Right renal cortex interstitium (tissue), 3 donors: ENCODE results near the gene ZGPAT. TPM values are rescaled to one million over a fixed set of nuclear protein-coding genes. Genes with fewer than 3 reads are reported as not detected.

Experiments
- DNase-seq, 3 donors: peaks; one replicate each; pipeline ENCODE4 v3.0.0-alpha.2; 2013; ENCODE audit warnings: low read depth in 3 of 3, low spot score in 2 of 3
- polyA plus RNA-seq, 3 donors: library from polyadenylated mRNA; unstranded; fragments of 120-200 nt; gene quantifications; one replicate each; pipeline ENCODE4 v1.2.1, GENCODE V29; 2013; ENCODE audit not compliant: insufficient read length in 3 of 3

Gene ZGPAT
- polyA plus RNA-seq, 3 donors = 14.9 to 15.7 (median 15.0) TPM

DNA sequence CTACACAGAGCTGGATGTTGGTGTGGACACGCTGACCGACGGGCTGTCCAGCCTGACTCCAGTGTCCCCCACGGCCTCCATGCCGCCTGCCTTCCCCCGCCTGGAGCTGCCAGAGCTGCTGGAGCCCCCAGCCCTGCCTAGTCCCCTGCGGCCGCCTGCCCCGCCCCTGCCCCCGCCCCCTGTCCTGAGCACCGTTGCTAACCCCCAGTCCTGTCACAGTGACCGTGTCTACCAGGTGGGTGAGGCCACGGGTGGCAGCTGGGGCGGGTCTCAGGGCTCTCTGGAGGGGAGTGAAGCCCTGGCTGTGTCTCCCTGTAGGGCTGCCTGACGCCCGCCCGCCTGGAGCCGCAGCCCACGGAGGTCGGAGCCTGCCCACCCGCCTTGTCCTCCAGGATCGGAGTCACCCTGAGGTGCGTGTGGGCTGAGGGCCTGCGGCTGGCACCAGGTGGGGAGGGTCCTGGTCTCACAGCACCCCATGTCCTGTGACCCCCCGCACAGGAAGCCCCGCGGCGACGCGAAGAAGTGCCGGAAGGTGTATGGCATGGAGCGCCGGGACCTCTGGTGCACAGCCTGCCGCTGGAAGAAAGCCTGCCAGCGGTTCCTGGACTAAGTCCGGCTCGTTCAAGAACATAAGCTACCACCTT, 34.7 kb downstream of the ZGPAT start:
- DNase-seq = no peak

GRCh38 chr20:63743210-63743970, 35.6 kb downstream of the ZGPAT start:
- no peak for DNase-seq

GRCh38 chr20:63744158-63744557, 36.3 kb downstream of the ZGPAT start:
- DNase-seq = no peak

DNA sequence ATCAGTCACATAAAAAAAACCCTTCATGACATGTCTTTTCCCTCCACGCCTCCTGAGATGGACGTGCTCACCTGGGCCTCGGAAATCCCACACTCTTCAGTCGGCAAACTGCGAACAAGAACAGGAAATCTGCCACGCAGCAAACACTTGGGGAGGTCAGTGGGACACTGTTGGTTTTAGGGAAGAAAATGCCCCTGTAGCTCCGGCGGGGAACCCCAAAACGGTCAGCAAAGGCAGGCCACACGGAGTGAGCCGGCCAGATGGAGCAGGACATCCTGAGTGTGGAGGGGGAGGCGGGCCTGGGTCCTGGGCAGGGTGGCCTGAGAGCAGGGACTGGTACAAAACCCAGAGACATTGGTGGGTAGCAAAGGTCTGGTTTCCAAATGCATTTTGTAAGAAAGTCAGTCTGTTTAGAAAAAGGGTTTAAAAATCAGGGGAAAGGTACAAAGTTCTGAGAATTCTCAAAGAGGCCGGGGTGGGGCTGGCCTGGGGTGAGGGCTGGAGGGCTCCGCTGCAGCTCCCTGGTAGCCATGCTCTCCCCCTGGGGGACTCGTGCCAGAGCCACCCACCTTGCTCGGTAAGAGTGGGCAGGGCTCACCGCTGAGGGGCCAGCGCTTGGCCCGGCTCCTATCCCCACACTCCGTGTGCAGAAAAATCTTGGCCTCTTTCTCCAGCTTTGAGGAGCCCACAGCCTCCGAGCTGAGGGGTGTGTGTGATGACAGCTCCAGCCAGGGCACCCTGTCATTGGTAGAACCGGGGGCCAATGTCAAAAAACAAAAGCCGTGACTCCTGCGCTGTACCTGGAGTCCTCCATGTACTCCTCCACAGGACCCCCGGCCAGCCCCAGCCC, 37.0 kb downstream of the ZGPAT start:
- no peak for DNase-seq

- no peak for DNase-seq
Measured at GRCh38 chr20:63745424-63745805, 37.6 kb downstream of the ZGPAT start.

DNA sequence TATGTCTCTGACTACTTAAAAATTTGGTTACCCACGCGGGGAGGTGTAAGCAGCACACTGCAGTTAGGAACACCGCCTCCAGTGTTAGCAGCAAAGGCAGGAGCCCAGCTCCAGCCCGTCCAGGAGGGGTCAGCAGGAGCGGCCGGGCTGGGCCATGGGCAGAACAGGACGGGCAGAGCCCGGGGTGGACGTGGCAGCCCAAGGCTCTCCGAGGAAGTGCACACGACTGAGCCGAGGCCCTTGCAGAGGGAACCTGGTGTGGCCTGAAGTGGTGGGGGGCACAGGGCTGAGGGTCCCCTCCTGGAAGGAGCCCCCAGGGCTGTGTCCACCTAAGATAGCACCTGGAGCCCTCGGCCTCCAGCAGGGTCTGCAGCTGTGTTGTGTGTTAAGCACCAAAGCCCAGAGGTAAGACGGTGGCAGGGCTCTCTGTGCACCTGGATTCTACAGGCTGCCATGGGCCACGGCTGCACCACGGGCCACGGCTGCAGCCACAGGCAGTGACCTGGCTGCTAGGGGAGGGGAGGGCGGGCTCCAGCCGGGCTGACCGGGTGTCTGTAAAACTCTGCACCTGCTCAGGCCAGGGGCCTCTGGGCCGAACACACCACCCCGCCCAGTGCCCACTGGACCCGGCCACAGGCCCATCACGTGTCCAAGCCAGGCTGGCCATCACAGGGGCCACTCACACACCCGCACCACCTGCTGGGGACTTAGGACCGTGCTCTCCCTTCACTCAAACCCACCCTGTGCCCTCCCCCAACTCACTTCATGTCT, 38.3 kb downstream of the ZGPAT start:
- no peak for DNase-seq

GRCh38 chr20:63746751-63747315, 39.0 kb downstream of the ZGPAT start:
- no peak for DNase-seq

DNA sequence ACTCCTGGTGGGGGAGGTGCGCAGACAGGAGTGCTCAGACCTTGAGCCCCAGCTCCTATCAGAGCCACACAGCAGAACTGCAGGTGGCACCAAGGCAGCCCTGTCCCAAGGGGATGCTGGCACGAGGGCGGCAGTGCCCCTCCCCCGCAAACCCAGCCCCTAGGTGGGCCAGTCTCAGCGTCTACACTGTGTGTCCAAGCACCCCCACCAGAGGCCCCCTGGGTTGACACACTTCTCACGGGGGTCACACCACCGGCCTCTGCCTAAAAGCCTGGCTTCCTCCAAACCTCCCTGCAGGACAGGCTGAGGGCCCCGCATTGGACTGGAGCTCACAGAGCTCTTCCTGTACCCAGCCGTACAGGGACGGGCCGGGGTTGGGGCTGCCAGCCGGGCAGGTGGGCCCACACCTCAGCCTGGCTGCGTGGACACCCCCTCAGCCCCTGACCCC, 39.8 kb downstream of the ZGPAT start:
- no peak for DNase-seq

DNA sequence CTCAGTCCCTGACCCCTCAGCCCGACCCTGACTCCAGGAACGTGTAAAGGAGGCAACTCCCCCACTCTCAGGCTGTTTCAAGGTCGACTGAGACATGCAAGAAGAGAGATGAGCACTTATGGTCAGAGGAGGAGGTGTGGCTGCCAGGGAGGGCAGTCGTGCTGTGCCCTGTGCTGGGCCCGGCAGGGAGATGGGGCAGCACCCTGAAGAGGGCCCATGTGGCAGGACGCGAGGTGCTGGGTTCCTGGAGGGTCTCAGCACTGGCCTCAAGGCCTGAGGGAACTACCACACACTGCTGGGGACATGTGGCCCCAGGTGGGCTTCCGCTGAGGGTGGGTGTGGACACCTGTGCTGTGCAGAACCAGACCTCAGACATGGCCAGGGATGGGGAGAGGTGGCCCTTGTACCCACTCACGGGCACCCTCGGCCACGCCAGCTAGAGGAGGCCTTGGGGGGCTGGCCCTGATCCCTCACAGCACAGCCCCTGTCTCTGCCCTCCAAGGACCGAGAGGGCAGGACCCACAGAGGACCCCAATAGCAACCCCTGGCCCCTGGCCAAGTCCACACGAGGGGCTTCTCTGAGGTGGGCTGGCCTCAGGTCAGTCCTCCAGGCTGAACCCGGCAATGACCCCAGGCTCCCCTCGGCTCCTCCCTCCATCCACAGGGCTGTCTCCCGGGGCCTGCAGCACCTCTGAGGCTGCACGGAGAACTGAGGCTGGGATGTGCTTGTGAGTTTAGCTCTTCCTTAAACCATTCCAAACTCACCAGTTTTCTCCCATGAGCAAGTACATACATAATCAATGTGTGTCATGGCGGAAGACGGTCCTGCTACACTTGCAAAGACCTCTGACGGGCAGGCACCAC, 40.5 kb downstream of the ZGPAT start:
- DNase-seq = no peak

DNA sequence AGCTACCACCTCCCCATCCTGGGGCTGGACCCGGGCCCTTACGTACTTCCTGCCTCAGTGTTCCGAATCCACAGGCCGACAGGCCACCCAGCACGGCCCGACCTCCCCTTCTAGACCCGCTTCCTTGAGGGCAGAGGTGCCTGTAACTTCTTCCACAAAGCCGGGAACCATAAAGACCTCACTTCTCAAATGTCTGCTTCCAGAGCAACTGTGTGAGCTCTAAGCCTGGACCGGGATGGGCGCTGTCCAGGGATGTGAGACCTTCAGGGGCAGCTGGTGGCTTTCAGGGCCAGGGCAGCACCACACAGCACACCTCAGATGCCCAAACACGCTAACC, 41.1 kb downstream of the ZGPAT start:
- no peak for DNase-seq

GRCh38 chr20:63749597-63750508, 42.0 kb downstream of the ZGPAT start:
- no peak for DNase-seq

- no peak for DNase-seq
Measured at GRCh38 chr20:63750807-63751470, 43.1 kb downstream of the ZGPAT start.

DNA sequence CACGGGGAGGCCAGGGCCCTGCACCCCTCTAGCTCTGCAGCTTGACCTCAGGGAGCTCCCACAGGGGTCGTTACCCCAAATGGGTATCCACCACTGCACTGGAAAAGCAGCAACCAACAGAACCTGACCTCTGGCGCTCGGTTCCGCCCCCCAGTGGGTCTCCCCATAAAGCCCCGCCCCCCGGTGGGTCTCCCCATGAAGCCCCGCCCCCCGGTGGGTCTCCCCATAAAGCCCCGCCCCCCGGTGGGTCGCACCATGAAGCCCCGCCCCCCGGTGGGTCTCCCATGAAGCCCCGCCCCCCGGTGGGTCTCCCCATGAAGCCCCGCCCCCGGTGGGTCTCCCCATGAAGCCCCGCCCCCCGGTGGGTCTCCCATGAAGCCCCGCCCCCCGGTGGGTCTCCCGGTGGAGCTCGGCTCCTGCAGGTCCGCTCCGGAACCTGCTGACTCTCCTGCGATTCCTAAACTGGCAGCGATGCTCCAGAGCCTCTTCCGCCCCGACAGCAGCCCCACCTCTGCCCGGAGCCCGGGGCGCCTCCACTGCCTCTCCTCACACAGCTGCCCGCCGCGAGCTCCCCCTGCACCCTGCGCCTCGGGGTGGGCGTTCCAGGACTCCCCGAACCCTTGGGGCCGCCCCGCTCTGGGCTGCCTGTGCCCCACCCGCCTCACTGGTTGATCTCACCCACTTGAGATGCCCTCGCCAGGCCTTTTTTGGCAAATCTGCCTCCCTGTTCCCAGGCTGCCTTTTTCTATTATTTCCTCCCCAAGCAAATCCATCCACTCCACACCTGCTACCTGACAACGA, 43.8 kb downstream of the ZGPAT start:
- DNase-seq = no peak

GRCh38 chr20:63752411-63753101, 44.7 kb downstream of the ZGPAT start:
- no peak for DNase-seq

DNA sequence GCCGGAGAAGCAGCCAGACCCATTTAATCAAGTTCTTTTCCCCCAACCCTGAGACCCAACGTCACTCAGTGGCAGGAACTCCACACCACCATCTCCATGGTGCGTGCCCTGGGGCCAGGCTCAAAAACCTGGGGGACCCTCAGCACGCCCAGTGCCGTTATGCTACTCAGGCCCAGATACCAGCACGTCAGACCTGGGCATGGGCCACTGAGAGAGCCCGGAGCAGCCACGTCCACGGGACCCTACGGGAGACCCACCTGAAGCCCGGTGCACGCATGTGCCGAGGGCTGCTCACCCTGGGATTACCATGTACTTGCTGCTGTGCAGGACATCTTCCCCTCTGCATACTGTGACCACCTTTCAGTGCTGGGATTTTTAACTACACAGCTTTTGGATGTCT, 45.5 kb downstream of the ZGPAT start:
- DNase-seq = no peak

- DNase-seq = no peak
Measured at GRCh38 chr20:63754008-63754407, 46.2 kb downstream of the ZGPAT start.
